ENCODE results near the gene GABRB1.

The GABRB1 gene

DNA sequence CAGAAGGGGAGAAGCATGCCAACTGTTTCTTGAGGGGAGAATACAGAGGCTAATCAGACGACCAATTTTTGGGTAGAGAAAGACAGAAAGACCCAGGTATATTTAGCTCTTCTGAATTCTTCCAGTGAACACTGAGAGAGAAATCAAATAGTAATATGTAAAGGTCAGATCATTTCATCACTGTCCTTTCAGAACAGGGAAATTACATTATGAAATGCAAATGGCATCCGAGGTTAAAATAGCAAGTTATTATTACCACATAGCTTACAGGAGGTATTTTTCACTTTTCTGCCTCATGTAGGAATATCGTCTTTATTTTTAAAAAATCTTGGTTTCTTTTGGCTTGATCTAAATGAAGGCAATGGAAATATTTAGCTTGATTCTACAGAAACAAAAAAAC lies 18.0 kb downstream of the GABRB1 start:
- DNase-seq (ENCODE audit: low spot score), result no peak

- no peak for DNase-seq (ENCODE audit: low spot score)
Measured at GRCh38 chr4:47050761-47051725, 19.7 kb downstream of the GABRB1 start.

DNA sequence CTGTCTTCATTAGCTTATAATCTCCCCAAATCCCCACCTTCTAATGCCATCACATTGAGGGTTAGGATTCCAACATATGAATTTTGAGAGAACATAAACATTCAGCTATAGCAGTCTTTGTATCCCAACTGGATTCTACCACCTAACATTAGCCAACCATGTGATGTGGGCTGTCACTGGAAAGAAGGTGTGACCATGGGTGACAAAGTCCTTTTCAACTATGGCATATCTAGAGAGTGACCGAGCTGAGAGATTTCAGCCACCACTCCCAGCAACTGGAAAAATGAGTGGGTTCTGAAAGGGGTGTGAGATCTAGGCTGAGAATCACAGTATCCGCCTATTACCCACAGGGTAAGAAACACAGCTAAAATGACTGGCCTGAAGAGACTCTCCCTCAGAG lies 22.1 kb downstream of the GABRB1 start:
- no peak for DNase-seq (ENCODE audit: low spot score)

GRCh38 chr4:47054130-47054529 lies 22.8 kb downstream of the GABRB1 start:
- DNase-seq (ENCODE audit: low spot score), result no peak

DNA sequence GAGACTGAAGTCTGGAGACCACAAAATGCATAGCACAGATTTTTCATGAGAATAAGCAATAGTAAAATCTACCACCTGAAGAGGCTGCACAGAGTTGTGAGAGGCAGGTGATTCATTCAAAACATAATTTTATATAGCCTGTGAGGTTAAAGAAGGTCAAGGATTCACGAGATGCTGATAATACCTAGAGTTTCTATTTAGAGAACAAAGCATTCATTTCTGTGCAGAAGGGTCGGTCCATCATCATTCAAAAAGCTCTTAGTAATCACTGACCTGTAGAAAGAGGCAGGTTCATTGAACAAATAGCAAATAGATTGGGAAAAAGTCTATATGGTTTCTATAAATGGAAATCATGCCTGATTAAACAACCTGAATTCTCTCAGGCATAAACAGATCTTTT lies 26.6 kb downstream of the GABRB1 start:
- DNase-seq (ENCODE audit: low spot score), result no peak

DNA sequence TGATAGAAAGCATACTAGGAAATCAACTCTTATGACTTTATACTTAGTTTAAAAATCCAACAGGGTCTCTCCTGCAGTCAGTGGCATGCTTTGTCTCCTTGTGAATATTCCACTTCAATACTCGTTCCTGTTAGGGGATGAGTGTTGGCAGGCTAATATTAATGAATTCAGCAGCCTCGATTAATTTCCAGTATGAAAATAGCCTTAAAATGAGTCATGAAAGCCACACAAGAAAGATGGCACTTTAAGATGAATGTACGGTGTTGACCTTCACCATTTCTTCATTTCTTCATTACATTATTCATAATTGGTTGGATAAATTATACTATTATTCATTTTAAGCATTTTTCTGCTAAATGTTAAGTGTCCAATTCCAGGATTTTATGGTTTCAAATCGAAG lies 29.2 kb downstream of the GABRB1 start:
- DNase-seq (ENCODE audit: low spot score), result no peak

DNA sequence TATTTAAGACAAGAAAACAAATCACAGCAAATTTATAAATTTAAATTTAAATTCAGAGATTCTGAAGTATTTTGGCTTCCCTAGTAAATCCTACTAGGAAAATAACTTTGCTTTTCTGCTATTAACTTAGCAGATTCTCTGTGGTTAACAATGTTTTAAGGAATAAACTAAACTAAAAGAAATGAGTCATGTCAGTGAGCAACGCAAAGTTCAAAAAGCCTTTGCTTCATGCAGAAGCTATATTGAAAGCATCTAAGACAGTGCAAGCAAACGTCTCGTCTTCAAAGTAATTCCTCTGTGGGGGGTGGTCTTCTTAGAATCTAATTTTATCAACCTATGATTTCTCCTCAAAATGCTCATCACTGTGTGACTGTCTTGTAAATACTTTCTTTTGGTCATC lies 30.1 kb downstream of the GABRB1 start:
- DNase-seq (ENCODE audit: low spot score), result no peak

DNA sequence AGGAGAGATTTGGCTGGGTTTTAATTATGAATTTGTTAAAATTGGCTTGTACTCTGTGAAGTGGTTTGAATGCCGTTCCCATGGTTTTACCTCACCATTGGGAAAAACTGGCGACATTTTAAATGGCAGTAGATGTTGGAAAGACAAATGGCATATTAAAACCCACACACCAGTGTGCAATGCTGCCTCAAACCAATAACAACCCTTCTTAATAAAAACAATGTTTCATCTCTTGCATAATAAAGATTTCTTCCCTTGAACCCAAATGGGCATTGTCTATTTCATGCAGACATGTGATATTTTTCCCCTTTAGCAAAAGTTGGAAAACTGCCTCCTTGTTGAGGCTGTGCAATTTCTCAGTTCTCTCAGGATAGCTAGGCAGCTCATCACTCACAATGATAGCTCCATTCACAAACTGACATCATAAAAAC lies 33.7 kb downstream of the GABRB1 start:
- no peak for DNase-seq (ENCODE audit: low spot score)

- DNase-seq (ENCODE audit: low spot score), result no peak
Measured at GRCh38 chr4:47068986-47069385, 37.6 kb downstream of the GABRB1 start.

GRCh38 chr4:47071901-47072341 lies 40.6 kb downstream of the GABRB1 start:
- DNase-seq (ENCODE audit: low spot score), result no peak

- DNase-seq (ENCODE audit: low spot score), result no peak
Measured at GRCh38 chr4:47073647-47074046, 42.3 kb downstream of the GABRB1 start.

GRCh38 chr4:47074816-47075215 lies 43.4 kb downstream of the GABRB1 start:
- DNase-seq (ENCODE audit: low spot score), result no peak

DNA sequence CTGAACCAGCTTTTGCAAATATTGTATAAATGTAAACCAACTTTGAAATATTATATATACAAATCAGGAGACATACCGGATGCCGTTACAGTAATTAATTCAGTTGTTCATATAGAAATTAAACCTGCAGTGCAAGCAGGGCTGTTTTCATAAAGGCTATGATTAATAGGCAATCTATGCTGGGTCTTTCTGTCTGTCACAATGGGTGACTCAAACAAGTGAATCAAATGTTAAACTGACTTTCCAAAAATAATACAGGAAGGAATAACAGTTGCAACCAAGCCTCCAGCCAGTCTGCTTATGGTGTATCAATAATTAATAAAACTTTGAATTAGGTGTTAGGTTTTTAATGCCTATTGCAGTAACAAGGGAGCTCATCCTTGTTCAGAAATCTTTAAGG lies 43.9 kb downstream of the GABRB1 start:
- no peak for DNase-seq (ENCODE audit: low spot score)

DNA sequence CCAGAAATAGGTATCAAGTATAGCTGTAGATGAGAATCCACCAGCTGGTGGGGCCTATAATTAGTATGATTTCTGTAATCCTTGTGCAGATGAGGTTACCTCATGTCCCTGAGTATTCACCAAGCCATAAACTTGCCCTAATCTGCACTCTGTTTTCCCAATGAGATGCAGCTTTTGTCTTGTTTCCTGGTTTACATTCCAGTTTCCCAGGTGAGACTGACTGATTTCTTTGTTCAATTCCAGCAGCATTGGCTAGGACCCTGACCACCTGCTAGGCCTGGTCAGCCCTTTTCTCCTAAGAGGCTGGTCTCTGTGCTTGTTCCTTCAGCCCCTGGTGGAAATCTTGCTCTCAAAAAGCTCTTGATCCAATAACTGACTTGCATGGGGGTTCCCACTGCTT lies 44.6 kb downstream of the GABRB1 start:
- DNase-seq (ENCODE audit: low spot score), result no peak

- DNase-seq (ENCODE audit: low spot score), result no peak
Measured at GRCh38 chr4:47084111-47084510, 52.7 kb downstream of the GABRB1 start.

GRCh38 chr4:47084795-47085194 lies 53.4 kb downstream of the GABRB1 start:
- no peak for DNase-seq (ENCODE audit: low spot score)

- DNase-seq (ENCODE audit: low spot score), result no peak
Measured at GRCh38 chr4:47088298-47088697, 56.9 kb downstream of the GABRB1 start.

- no peak for DNase-seq (ENCODE audit: low spot score)
Measured at GRCh38 chr4:47095884-47096283, 64.5 kb downstream of the GABRB1 start.

DNA sequence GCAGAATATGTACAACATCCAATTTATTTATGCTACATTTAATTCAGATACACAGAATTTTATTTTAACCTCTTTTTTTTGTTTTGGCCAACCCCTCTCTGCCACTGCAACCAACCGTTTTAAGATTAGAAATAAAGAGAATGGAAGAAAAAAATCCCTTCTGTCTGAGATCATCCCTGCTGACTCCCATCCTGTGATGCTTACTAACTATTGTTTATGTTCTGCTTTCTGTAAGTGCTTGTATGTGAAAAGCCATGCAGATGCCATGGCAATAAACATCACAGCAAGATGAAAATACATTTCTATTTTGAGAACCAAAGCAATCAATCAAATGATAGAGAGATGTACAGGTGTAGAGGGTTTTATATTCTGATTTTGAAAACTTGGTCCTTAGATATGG lies 70.1 kb downstream of the GABRB1 start:
- DNase-seq (ENCODE audit: low spot score), result no peak

GRCh38 chr4:47104986-47105385 lies 73.6 kb downstream of the GABRB1 start:
- DNase-seq (ENCODE audit: low spot score), result no peak

DNA sequence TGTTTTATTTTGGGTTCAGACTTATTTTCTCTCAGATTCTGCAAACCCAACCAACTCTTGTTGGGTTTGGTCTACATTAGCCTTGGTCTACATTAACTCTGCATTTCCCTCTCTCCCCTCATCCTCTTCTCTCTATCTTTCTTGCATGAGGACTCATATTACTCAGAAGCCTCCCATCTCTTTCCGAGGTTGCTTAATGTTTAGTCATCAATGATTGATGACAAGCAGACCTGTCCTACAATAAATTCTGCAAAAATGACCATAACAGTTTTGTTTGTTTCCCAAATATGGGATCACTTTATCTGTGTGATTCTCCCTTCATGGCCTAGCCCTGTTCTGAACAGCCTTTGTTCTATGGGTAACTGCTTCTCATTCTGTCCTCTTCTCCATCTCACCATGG lies 75.2 kb downstream of the GABRB1 start:
- DNase-seq (ENCODE audit: low spot score), result no peak

DNA sequence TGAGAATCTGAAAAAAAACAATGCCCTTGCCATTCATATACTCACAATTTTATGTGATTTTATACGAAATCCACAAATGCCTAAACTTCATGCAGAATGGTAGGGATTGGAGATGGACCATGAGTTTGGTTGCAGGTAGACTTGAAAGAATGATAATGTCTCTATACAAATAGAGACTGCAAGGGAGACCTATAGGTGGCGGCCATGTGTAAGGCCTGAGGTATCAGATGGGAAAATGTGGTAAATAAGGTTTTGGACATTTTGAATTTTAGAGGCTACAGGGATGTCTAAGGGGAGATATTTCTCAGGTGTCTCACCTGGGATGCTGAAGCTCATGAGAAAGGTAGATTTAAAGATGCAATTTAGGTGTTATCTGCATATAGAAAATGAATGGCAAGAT lies 78.0 kb downstream of the GABRB1 start:
- DNase-seq (ENCODE audit: low spot score), result no peak

DNA sequence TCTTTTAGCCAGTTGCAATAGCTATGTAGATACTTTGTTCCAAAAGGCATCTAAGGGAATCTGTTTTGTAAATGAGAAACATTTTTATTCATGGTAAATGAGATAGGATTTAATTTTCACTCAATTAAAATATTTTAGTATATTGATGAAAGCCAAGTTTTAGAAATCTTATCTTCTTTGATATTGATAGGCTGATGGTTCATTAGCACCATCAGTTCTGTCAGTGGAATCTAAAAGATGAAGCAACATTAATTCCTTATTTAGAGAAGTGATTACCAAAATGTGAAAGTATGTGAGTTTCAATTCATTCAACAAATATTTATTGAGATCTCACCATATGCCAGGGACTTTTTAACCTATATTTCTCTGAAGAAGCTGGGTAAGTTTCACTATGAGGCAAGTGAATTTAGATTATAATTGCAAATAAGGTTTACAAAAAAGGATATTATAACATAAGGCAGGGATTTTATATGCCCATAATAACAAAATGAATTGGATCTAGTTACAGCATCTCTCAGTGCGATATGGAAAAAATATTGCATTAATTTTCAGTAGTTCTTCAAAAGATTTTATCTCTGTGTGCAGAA lies 79.3 kb downstream of the GABRB1 start:
- no peak for DNase-seq (ENCODE audit: low spot score)
